Endothelial cell (in vitro differentiated cells): ENCODE data around the gene ARHGEF9. TPM values are rescaled to one million over a fixed set of nuclear protein-coding genes. Genes with fewer than 3 reads are reported as not detected.

ENCODE experiments used
- DNase-seq: peaks from one replicate; pipeline ENCODE4 v3.0.0; 2021; ENCODE audit warnings: low spot score
- H3K27ac Mint-ChIP-seq: one replicate; pipeline ENCODE4 v1.8.0; 2021; ENCODE audit warnings: mixed read lengths, inconsistent platforms; ENCODE audit not compliant: unreplicated experiment
- H3K27me3 Mint-ChIP-seq: one replicate; pipeline ENCODE4 v1.8.0; 2021; ENCODE audit warnings: mild to moderate bottlenecking, moderate library complexity, mixed read lengths, inconsistent platforms; ENCODE audit not compliant: unreplicated experiment
- H3K36me3 Mint-ChIP-seq: one replicate; pipeline ENCODE4 v1.8.0; 2021; ENCODE audit warnings: mild to moderate bottlenecking, low read depth, mixed read lengths, inconsistent platforms; ENCODE audit not compliant: unreplicated experiment
- H3K4me1 Mint-ChIP-seq: one replicate; pipeline ENCODE4 v1.8.0; 2021; ENCODE audit warnings: mild to moderate bottlenecking, mixed read lengths, inconsistent platforms; ENCODE audit not compliant: unreplicated experiment
- H3K4me3 Mint-ChIP-seq: one replicate; pipeline ENCODE4 v1.8.0; 2021; ENCODE audit warnings: mild to moderate bottlenecking, mixed read lengths, inconsistent platforms; ENCODE audit not compliant: unreplicated experiment
- H3K9me3 Mint-ChIP-seq: one replicate; pipeline ENCODE4 v1.8.0; 2021; ENCODE audit warnings: mixed read lengths, inconsistent platforms; ENCODE audit not compliant: unreplicated experiment
- total RNA-seq: library from RNA; stranded (reverse); fragmentation: NEBNext Ultra II Directional; extraction: Animal tissue kit (Norgen Biotek cat#: 25700); gene quantifications from one replicate; pipeline ENCODE4 v1.2.1, GENCODE V29; 2021; ENCODE audit not compliant: unreplicated experiment
- TF ChIP-seq, protein P1 (sequence below): fragments of 200-600 bp; sonication (generic); IDR thresholded peaks from one replicate; pipeline ENCODE4 v1.5.0; 2021; ENCODE audit warnings: antibody characterized with exemption; ENCODE audit not compliant: unreplicated experiment

ARHGEF9 gene
- total RNA-seq, 1 donor from 2014 or later = 14.3 TPM

DNA sequence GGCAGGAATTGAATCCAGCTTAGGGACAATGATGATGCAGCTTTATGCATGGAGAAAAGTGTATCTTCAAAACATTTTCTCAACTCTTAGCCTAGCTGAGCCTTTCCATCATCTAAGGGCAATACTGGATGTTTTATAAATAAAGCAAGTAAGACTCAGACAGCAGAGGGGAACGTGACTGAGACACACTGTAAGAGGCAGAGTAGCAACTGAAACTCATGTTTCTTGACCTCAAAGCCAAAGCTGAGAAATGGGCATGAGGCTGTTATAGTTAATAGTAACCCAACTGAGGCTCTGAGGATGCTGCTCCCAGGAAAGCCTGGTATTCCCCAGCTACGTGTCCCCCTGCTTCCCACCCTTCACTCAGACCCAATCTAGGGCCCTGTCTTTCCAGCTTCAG is 44.6 kb downstream of the ARHGEF9 start:
- Mint-ChIP-seq H3K9me3 (no peaks in the 10 kb centered on the region), H3K27me3 (peaks cover 2% of the 10 kb centered on the region), H3K27ac (no peak overlapping the region)

DNA sequence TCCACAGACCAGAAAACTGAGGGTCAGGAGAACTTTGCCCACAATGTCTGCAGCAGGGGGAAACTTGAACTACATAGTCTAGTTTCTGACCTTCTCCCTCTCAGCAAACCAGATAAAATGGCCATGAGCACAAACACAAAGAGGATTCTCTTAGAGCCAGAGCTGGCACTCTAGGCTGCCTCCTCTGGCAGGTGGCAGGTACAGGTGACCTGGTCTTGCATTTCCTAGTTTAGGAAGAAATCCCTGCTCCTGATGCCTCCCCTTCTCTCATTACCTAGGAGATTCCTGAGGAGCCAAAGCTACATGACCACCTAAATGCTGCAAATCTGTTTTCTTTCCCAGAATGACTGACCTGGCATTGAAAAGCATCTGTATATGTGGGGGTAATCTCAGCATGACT is 45.1 kb downstream of the ARHGEF9 start:
- Mint-ChIP-seq H3K36me3 (no peaks in the 10 kb centered on the region), H3K4me1 (peaks cover 3% of the 10 kb centered on the region), H3K27ac (no peak overlapping the region), H3K9me3 (no peaks in the 10 kb centered on the region), H3K4me3 (no peak overlapping the region), H3K27me3 (peaks cover 2% of the 10 kb centered on the region)
- TF ChIP-seq, protein P1, sequence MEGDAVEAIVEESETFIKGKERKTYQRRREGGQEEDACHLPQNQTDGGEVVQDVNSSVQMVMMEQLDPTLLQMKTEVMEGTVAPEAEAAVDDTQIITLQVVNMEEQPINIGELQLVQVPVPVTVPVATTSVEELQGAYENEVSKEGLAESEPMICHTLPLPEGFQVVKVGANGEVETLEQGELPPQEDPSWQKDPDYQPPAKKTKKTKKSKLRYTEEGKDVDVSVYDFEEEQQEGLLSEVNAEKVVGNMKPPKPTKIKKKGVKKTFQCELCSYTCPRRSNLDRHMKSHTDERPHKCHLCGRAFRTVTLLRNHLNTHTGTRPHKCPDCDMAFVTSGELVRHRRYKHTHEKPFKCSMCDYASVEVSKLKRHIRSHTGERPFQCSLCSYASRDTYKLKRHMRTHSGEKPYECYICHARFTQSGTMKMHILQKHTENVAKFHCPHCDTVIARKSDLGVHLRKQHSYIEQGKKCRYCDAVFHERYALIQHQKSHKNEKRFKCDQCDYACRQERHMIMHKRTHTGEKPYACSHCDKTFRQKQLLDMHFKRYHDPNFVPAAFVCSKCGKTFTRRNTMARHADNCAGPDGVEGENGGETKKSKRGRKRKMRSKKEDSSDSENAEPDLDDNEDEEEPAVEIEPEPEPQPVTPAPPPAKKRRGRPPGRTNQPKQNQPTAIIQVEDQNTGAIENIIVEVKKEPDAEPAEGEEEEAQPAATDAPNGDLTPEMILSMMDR = no peak
- no peak for DNase-seq

More for the DNA sequence above, 44.6 kb downstream of the ARHGEF9 start:
- no peaks in the 10 kb centered on the region for H3K36me3 Mint-ChIP-seq
- DNase-seq = no peak
- TF ChIP-seq, protein P1 = no peak
- H3K4me1 Mint-ChIP-seq = peaks cover 3% of the 10 kb centered on the region
- H3K4me3 Mint-ChIP-seq = no peak overlapping the region

DNA sequence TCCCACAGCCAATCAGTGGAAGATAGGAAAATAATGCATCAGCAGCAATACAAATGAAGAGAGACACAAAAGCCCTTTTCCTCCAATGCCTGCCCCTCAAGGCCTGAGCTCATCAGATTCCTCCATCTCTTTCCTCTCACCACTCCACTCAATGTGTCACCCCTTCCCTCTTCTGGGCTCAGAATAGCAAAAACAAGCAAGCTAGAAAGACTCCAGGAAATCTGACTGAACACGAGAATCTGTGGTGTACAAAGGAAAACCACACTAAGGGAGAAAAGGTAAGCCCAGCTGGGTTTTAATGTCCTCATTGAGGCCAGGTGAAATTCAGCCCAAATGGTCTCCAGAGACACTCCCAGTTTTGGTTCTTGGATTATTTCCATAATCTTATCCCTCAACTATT is 46.3 kb downstream of the ARHGEF9 start:
- TF ChIP-seq, protein P1 = no peak
- Mint-ChIP-seq H3K36me3 (no peaks in the 10 kb centered on the region), H3K4me1 (peaks cover 3% of the 10 kb centered on the region), H3K9me3 (no peaks in the 10 kb centered on the region), H3K27me3 (peaks cover 2% of the 10 kb centered on the region), H3K4me3 (no peak overlapping the region), H3K27ac (no peak overlapping the region)
- DNase-seq = no peak

DNA sequence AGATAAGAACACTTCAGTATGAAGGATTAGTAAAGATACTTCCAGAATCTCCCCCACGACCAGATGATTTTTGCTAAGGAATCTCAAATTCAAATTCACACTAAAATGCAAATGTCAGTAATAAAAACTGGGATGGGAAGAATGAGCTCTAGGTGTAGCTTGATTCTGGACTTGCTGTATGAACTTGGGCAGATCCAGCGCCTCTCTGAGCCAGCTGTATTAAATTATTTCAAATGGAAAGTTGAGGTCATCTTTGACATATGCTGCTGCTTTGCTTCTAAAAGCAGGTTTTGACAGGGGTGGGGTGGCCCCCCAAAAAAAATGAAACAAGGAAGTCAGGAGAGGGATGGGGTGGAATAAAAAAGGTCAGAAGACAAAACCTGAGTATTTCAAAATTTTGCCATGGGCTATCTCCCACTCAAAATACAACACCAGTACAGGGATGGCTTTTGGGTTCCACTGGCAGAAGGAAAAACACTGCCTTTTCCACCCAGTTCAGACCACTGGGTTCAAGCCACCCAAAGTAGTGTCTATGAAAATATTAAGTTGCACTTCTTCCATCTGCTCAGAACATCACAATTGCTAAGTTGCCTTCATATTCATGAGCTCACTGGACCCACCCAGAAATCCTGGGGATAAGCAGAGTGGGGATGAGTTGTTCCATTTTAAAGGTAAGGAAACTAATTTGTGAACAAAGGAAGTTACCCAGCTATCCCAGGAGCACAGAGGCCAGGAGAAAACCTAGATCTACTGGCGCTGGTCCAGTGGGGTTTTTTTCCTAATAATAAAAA is 47.7 kb downstream of the ARHGEF9 start:
- TF ChIP-seq, protein P1 = no peak
- H3K27me3 Mint-ChIP-seq = peaks cover 2% of the 10 kb centered on the region
- no peaks in the 10 kb centered on the region for H3K9me3 Mint-ChIP-seq
- H3K4me1 Mint-ChIP-seq = peaks cover 3% of the 10 kb centered on the region
- no peak overlapping the region for H3K4me3 Mint-ChIP-seq
- DNase-seq = no peak
- no peaks in the 10 kb centered on the region for H3K36me3 Mint-ChIP-seq
- H3K27ac Mint-ChIP-seq = no peak overlapping the region

DNA sequence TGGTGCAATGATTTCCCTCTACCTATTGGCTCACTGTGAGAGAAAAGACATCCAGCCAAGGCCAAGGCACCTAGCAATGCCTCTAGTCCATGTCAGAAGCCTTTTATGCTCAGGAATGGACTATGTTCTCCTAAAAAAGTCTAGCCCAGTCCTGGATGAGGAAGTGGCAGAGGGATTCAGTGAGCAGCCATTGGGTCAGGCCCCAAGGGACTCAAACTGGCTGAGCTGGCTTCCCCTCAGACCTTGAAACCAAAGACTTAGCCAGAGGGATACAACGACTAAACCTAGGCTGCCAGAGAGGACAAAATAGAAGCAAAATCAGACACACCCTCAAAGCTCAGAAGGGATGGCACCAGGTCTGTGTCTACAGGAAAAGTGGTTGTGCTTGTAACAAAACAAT is 49.1 kb downstream of the ARHGEF9 start:
- DNase-seq = no peak
- no peaks in the 10 kb centered on the region for H3K36me3 Mint-ChIP-seq
- peaks cover 3% of the 10 kb centered on the region for H3K27me3 Mint-ChIP-seq
- H3K4me1 Mint-ChIP-seq = peaks cover 3% of the 10 kb centered on the region
- H3K27ac Mint-ChIP-seq = no peak overlapping the region
- H3K9me3 Mint-ChIP-seq = no peaks in the 10 kb centered on the region
- TF ChIP-seq, protein P1 = no peak
- H3K4me3 Mint-ChIP-seq = no peak overlapping the region
